ENCODE data around the gene SERTAD2.

Gene SERTAD2

GRCh38 chr2:64635976-64636911, 17.5 kb downstream of the SERTAD2 start:
- Histone ChIP-seq H3K4me2 (ENCODE audit: low read depth, low read length, poor library complexity, severe bottlenecking) (peak overlapping the region; percentile 40), H3K36me3 (ENCODE audit: insufficient read depth, low read length) (peaks cover 63% of the 10 kb centered on the region), H3K4me3 (ENCODE audit: low read length, poor library complexity, severe bottlenecking) (peak overlapping the region; percentile 3), H3F3A (ENCODE audit: low read depth) (no peaks in the 10 kb centered on the region), H3K9me2 (replicated peaks; ENCODE audit: low read depth, low read length) (no peaks in the 10 kb centered on the region), H4K20me1 (ENCODE audit: insufficient read depth, low read length, poor library complexity, severe bottlenecking) (peaks cover 71% of the 10 kb centered on the region), H3K9ac (ENCODE audit: low read depth, low read length, poor library complexity, severe bottlenecking) (no peak overlapping the region), H3K4me1 (ENCODE audit: insufficient read depth, low read length, poor library complexity, severe bottlenecking) (peaks cover 31% of the 10 kb centered on the region), H3K79me2 (ENCODE audit: insufficient read depth, low read length) (peaks cover 83% of the 10 kb centered on the region), H3K27me3 (ENCODE audit: insufficient read depth, low read length, poor library complexity, severe bottlenecking) (no peaks in the 10 kb centered on the region), H3K9me3 (ENCODE audit: insufficient read depth, low read depth, low read length) (no peaks in the 10 kb centered on the region), H2AFZ (ENCODE audit: low read length) (no peak overlapping the region)
- no peak for TF ChIP-seq CTCF (conservative IDR thresholded peaks at IDR 0.05; ENCODE audit: low read length)
- TF ChIP-seq EZH2phosphoT487 (IDR thresholded peaks at IDR 0.05; ENCODE audit: borderline replicate concordance), result no peak

GRCh38 chr2:64634345-64635267, 19.1 kb downstream of the SERTAD2 start:
- Histone ChIP-seq H3K36me3 (ENCODE audit: insufficient read depth, low read length) (peaks cover 72% of the 10 kb centered on the region), H4K20me1 (ENCODE audit: insufficient read depth, low read length, poor library complexity, severe bottlenecking) (peaks cover 57% of the 10 kb centered on the region), H3K9ac (ENCODE audit: low read depth, low read length, poor library complexity, severe bottlenecking) (no peak overlapping the region), H3K9me3 (ENCODE audit: insufficient read depth, low read depth, low read length) (no peaks in the 10 kb centered on the region), H3K9me2 (replicated peaks; ENCODE audit: low read depth, low read length) (no peaks in the 10 kb centered on the region), H3F3A (ENCODE audit: low read depth) (no peaks in the 10 kb centered on the region), H3K79me2 (ENCODE audit: insufficient read depth, low read length) (peaks cover 66% of the 10 kb centered on the region), H3K27me3 (ENCODE audit: insufficient read depth, low read length, poor library complexity, severe bottlenecking) (no peaks in the 10 kb centered on the region), H2AFZ (ENCODE audit: low read length) (no peak overlapping the region), H3K4me1 (ENCODE audit: insufficient read depth, low read length, poor library complexity, severe bottlenecking) (peaks cover 27% of the 10 kb centered on the region), H3K4me3 (ENCODE audit: low read length, poor library complexity, severe bottlenecking) (no peak overlapping the region), H3K4me2 (ENCODE audit: low read depth, low read length, poor library complexity, severe bottlenecking) (no peak overlapping the region)
- no peak for TF ChIP-seq EZH2phosphoT487 (IDR thresholded peaks at IDR 0.05; ENCODE audit: borderline replicate concordance)
- no peak for TF ChIP-seq CTCF (conservative IDR thresholded peaks at IDR 0.05; ENCODE audit: low read length)

GRCh38 chr2:64632835-64633819, 20.6 kb downstream of the SERTAD2 start:
- Histone ChIP-seq H3K9ac (ENCODE audit: low read depth, low read length, poor library complexity, severe bottlenecking) (no peak overlapping the region), H3F3A (ENCODE audit: low read depth) (no peaks in the 10 kb centered on the region), H3K27me3 (ENCODE audit: insufficient read depth, low read length, poor library complexity, severe bottlenecking) (no peaks in the 10 kb centered on the region), H2AFZ (ENCODE audit: low read length) (no peak overlapping the region), H3K4me1 (ENCODE audit: insufficient read depth, low read length, poor library complexity, severe bottlenecking) (peaks cover 19% of the 10 kb centered on the region), H3K4me2 (ENCODE audit: low read depth, low read length, poor library complexity, severe bottlenecking) (no peak overlapping the region), H4K20me1 (ENCODE audit: insufficient read depth, low read length, poor library complexity, severe bottlenecking) (peaks cover 43% of the 10 kb centered on the region), H3K4me3 (ENCODE audit: low read length, poor library complexity, severe bottlenecking) (no peak overlapping the region), H3K79me2 (ENCODE audit: insufficient read depth, low read length) (peaks cover 52% of the 10 kb centered on the region), H3K9me3 (ENCODE audit: insufficient read depth, low read depth, low read length) (no peaks in the 10 kb centered on the region), H3K9me2 (replicated peaks; ENCODE audit: low read depth, low read length) (no peaks in the 10 kb centered on the region), H3K36me3 (ENCODE audit: insufficient read depth, low read length) (peaks cover 66% of the 10 kb centered on the region)
- TF ChIP-seq CTCF (conservative IDR thresholded peaks at IDR 0.05; ENCODE audit: low read length) (no peak), EZH2phosphoT487 (IDR thresholded peaks at IDR 0.05; ENCODE audit: borderline replicate concordance) (no peak)

Measured in Loucy (cell line).